B cell (primary cell): ENCODE measurements around the gene ALDH9A1.

Experiments
- CTCF ChIP-seq: fragments of 200-600 bp; IDR thresholded peaks from one replicate; pipeline ENCODE4 v1.8.0; 2022; ENCODE audit warnings: antibody characterized with exemption, mild to moderate bottlenecking
- EZH2 ChIP-seq: IDR thresholded peaks from 2 replicates; pipeline ENCODE4 v1.6.1; 2012; ENCODE audit warnings: borderline replicate concordance, low read depth, mild to moderate bottlenecking, moderate library complexity, low read length; ENCODE audit not compliant: insufficient read depth, poor library complexity, severe bottlenecking

- TF ChIP-seq CTCF: no peak
- TF ChIP-seq EZH2: no peak
These were observed 82.2 kb downstream of the ALDH9A1 start for GRCh38 chr1:165616054-165616612.
